Endodermal cell (in vitro differentiated cells): Measurements from ENCODE around the gene PODNL1. TPM values are rescaled to one million over a fixed set of nuclear protein-coding genes. Genes with fewer than 3 reads are reported as not detected.
"Not testable (repeated sequence)": the region's sequence is repeated elsewhere in the genome, so short reads cannot be mapped to it uniquely, and the experiment has no call there.

Experiments
- DNase-seq: peaks from one replicate; pipeline ENCODE4 v3.0.0-alpha.2; 2017
- H3K27ac ChIP-seq: 2 replicates; pipeline ENCODE4 v1.5.1; 2013; ENCODE audit warnings: mild to moderate bottlenecking, low read depth, low read length, moderate library complexity
- H3K27me3 ChIP-seq: 2 replicates; pipeline ENCODE4 v1.6.1; 2013; ENCODE audit warnings: mild to moderate bottlenecking, low read length, moderate library complexity; ENCODE audit not compliant: insufficient read depth, control insufficient read depth, poor library complexity, severe bottlenecking
- H3K36me3 ChIP-seq: 2 replicates; pipeline ENCODE4 v1.7.0; 2013; ENCODE audit warnings: mild to moderate bottlenecking, low read length, moderate library complexity; ENCODE audit not compliant: control insufficient read depth, insufficient read depth
- H3K4me1 ChIP-seq: one replicate; pipeline ENCODE4 v1.7.0; 2013; ENCODE audit warnings: low read length; ENCODE audit not compliant: control insufficient read depth, insufficient read depth
- H3K4me3 ChIP-seq: 2 replicates; pipeline ENCODE4 v1.5.1; 2013; ENCODE audit warnings: mild to moderate bottlenecking, low read length, moderate library complexity
- H3K9ac ChIP-seq: 2 replicates; pipeline ENCODE4 v1.6.1; 2013; ENCODE audit warnings: mild to moderate bottlenecking, low read length, moderate library complexity; ENCODE audit not compliant: poor library complexity, severe bottlenecking; ENCODE audit errors: extremely low read depth
- H3K9me3 ChIP-seq: 2 replicates; pipeline ENCODE4 v1.6.1; 2013; ENCODE audit warnings: mild to moderate bottlenecking, low read length, moderate library complexity; ENCODE audit not compliant: control insufficient read depth
- H3K27ac Mint-ChIP-seq: 2 replicates; pipeline ENCODE4 v1.8.0; 2020; ENCODE audit warnings: mixed read lengths
- H3K27me3 Mint-ChIP-seq: 2 replicates; pipeline ENCODE4 v1.8.0; 2021; ENCODE audit warnings: mild to moderate bottlenecking, mixed read lengths; ENCODE audit not compliant: insufficient read depth
- H3K36me3 Mint-ChIP-seq: 2 replicates; pipeline ENCODE4 v1.8.0; 2020; ENCODE audit warnings: low read depth, mixed read lengths
- H3K4me1 Mint-ChIP-seq: 2 replicates; pipeline ENCODE4 v1.8.0; 2020; ENCODE audit warnings: mixed read lengths
- H3K4me3 Mint-ChIP-seq: 2 replicates; pipeline ENCODE4 v1.8.0; 2020; ENCODE audit warnings: mild to moderate bottlenecking, moderate library complexity, mixed read lengths
- H3K9me3 Mint-ChIP-seq: 2 replicates; pipeline ENCODE4 v1.8.0; 2020; ENCODE audit warnings: mild to moderate bottlenecking, mixed read lengths
- CTCF ChIP-seq: fragments of 200-600 bp; sonication (generic); conservative IDR thresholded peaks from 2 replicates; pipeline ENCODE4 v1.5.0; 2021; ENCODE audit warnings: antibody characterized with exemption, mild to moderate bottlenecking
- WGBS, 2 experiments: methylation state at CpG; one replicate each; pipeline versions ENCODE4 v1.1.5 to v1.1.7; 2013; ENCODE audit warnings: missing lambda C conversion rate in 2 of 2, mixed read lengths in 1 of 2; ENCODE audit not compliant: insufficient coverage in 1 of 2, insufficient read length in 1 of 2; 5-methylcytosine and 5-hydroxymethylcytosine counted together
- total RNA-seq, 2 donors: library from RNA; stranded (reverse); fragmentation: NEBNext Ultra II Directional in 1 of 2; extraction: Animal tissue kit (Norgen Biotek cat#: 25700) in 1 of 2; gene quantifications; 2 replicates in 1 of 2; 3 replicates in 1 of 2; pipeline ENCODE4 v1.2.1, GENCODE V29; 2021

PODNL1 gene
- total RNA-seq, 2 donors from 2014 or later: 0.29 TPM; not detected in 1

- Histone ChIP-seq H3K27me3 (no peaks in the 10 kb centered on the region), H3K9ac (no peak overlapping the region), H3K36me3 (peaks cover 43% of the 10 kb centered on the region), H3K4me3 (no peak overlapping the region), H3K9me3 (peaks cover 4% of the 10 kb centered on the region), H3K27ac (no peak overlapping the region), H3K4me1 (no peaks in the 10 kb centered on the region)
- Mint-ChIP-seq H3K36me3 (peaks cover 62% of the 10 kb centered on the region), H3K27ac (no peak overlapping the region), H3K4me3 (no peak overlapping the region), H3K4me1 (no peaks in the 10 kb centered on the region), H3K27me3 (no peaks in the 10 kb centered on the region), H3K9me3 (peaks cover 4% of the 10 kb centered on the region)
- 90% methylated on average over 2 of the region's 4 CpGs; no CpG with 5 or more reads in 1 of the 2 experiments for WGBS, 2 experiments
- no peak for TF ChIP-seq CTCF
- no peak for DNase-seq
Observed at GRCh38 chr19:13926010-13926409, 12.2 kb downstream of the PODNL1 start.

- H3K27me3 ChIP-seq: no peaks in the 10 kb centered on the region
- peaks cover 13% of the 10 kb centered on the region for H3K9me3 Mint-ChIP-seq
- H3K9me3 ChIP-seq: peaks cover 14% of the 10 kb centered on the region
- H3K36me3 ChIP-seq: peaks cover 57% of the 10 kb centered on the region
- TF ChIP-seq CTCF: no peak
- H3K4me3 ChIP-seq: no peak overlapping the region
- H3K4me1 ChIP-seq: no peaks in the 10 kb centered on the region
- no peak overlapping the region for H3K27ac ChIP-seq
- H3K9ac ChIP-seq: no peak overlapping the region
- DNase-seq: no peak
- H3K27me3 Mint-ChIP-seq: no peaks in the 10 kb centered on the region
- peaks cover 75% of the 10 kb centered on the region for H3K36me3 Mint-ChIP-seq
- H3K27ac Mint-ChIP-seq: no peak overlapping the region
- H3K4me1 Mint-ChIP-seq: no peaks in the 10 kb centered on the region
- H3K4me3 Mint-ChIP-seq: no peak overlapping the region
- WGBS, 2 experiments: 94 to 96% methylated on average over 11 to 28 of the region's 28 CpGs
Observed at GRCh38 chr19:13923194-13923987, 14.8 kb downstream of the PODNL1 start.

- H3K27me3 Mint-ChIP-seq, H3K4me3 Mint-ChIP-seq, H3K9ac ChIP-seq, H3K27ac Mint-ChIP-seq, H3K4me1 Mint-ChIP-seq, DNase-seq, H3K27ac ChIP-seq, H3K4me3 ChIP-seq, H3K4me1 ChIP-seq, H3K27me3 ChIP-seq: not testable (repeated sequence)
- peaks cover 50% of the 10 kb centered on the region for H3K36me3 ChIP-seq
- Mint-ChIP-seq H3K36me3 (peaks cover 76% of the 10 kb centered on the region), H3K9me3 (peaks cover 13% of the 10 kb centered on the region)
- peaks cover 14% of the 10 kb centered on the region for H3K9me3 ChIP-seq
- 90 to 94% methylated on average over 3 to 6 of the region's 6 CpGs for WGBS, 2 experiments
Observed at GRCh38 chr19:13922118-13922517, 16.1 kb downstream of the PODNL1 start.
